Measurements from ENCODE around the gene RAD21L1.

Gene RAD21L1

GRCh38 chr20:1255675-1256074 is 29.8 kb downstream of the RAD21L1 start:
- TF ChIP-seq, protein P1, sequence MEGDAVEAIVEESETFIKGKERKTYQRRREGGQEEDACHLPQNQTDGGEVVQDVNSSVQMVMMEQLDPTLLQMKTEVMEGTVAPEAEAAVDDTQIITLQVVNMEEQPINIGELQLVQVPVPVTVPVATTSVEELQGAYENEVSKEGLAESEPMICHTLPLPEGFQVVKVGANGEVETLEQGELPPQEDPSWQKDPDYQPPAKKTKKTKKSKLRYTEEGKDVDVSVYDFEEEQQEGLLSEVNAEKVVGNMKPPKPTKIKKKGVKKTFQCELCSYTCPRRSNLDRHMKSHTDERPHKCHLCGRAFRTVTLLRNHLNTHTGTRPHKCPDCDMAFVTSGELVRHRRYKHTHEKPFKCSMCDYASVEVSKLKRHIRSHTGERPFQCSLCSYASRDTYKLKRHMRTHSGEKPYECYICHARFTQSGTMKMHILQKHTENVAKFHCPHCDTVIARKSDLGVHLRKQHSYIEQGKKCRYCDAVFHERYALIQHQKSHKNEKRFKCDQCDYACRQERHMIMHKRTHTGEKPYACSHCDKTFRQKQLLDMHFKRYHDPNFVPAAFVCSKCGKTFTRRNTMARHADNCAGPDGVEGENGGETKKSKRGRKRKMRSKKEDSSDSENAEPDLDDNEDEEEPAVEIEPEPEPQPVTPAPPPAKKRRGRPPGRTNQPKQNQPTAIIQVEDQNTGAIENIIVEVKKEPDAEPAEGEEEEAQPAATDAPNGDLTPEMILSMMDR (IDR thresholded peaks at IDR 0.05; ENCODE audit: insufficient read depth, low read depth, low read length, missing control alignments), result no peak
- H3K4me3 ChIP-seq (ENCODE audit: low read depth, low read length), result no peak overlapping the region
- DNase-seq (ENCODE audit: low read depth), result no peak

DNA sequence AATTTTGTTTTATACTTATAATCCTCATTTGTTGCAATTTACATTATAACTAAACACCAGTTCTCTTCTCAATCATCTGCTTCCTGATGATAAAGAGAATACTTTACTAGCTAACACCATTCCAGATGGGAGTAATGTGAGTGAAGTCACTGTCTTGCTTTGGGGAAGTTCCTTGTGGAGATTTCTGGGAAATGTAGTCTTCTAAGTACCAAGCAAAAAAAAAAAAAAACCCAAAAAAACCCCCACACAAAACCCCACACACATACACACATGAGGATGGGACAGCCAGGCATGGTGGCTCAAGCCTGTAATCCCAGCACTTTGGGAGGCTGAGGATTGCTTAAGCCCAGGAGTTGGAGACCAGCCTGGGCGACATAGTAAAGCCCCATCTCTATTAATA is 38.0 kb downstream of the RAD21L1 start:
- no peak overlapping the region for H3K4me3 ChIP-seq (ENCODE audit: low read depth, low read length)
- no peak for DNase-seq (ENCODE audit: low read depth)
- TF ChIP-seq, protein P1 (IDR thresholded peaks at IDR 0.05; ENCODE audit: insufficient read depth, low read depth, low read length, missing control alignments), result no peak

- no peak overlapping the region for H3K4me3 ChIP-seq (ENCODE audit: low read depth, low read length)
- DNase-seq (ENCODE audit: low read depth), result no peak
- TF ChIP-seq, protein P1 (IDR thresholded peaks at IDR 0.05; ENCODE audit: insufficient read depth, low read depth, low read length, missing control alignments), result no peak
Observed at GRCh38 chr20:1264727-1265126, 38.9 kb downstream of the RAD21L1 start.

DNA sequence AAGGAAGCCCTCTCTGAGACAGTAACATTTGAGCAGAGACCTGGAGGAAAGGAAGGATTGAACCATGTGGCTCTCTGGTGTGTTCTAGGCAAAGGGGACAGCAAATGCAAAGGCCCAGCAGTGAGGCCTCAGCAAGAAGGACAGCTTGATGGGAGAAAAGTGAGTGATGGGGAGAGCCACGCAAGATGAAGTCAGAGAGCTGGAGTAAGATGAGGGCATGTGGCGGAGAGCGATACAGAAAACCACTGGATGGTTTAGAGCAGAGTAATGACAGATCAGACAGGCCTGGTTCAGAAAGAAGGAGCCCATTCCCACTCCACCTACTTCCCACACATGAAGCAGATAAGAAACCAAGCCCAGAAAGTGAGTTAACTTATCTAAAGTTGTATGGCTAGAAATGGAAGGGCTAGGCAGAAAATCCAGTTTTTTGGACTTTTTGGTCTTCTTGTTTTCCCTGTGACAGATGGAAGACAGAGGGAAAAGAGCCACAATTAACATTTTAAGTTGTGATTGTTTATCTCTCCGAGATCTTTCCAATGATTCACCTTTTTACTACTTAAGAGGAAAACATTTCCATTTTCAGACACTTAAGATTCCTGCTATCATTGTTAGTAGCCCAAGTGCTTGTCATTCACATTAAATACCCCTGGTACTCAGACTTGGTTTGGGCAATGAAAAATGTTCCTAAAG is 39.5 kb downstream of the RAD21L1 start:
- peak overlapping the region; percentile 51 for H3K4me3 ChIP-seq (ENCODE audit: low read depth, low read length)
- TF ChIP-seq, protein P1 (IDR thresholded peaks at IDR 0.05; ENCODE audit: insufficient read depth, low read depth, low read length, missing control alignments), result no peak
- DNase-seq (ENCODE audit: low read depth), result no peak

DNA sequence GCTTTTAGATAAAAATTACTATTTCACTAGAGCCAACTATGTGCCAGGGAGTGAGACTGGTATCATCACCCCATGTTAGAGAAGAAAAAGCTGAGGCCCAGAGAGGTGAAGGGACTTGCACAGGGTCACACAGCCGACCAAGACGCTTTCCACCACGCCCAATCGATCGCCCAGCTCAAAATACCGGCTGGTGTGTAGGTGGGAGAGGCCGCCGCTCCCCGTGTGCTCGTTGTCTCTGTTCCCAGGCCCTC is 40.0 kb downstream of the RAD21L1 start:
- TF ChIP-seq, protein P1 (IDR thresholded peaks at IDR 0.05; ENCODE audit: insufficient read depth, low read depth, low read length, missing control alignments), result no peak
- H3K4me3 ChIP-seq (ENCODE audit: low read depth, low read length), result peak overlapping the region; percentile 51
- no peak for DNase-seq (ENCODE audit: low read depth)

DNA sequence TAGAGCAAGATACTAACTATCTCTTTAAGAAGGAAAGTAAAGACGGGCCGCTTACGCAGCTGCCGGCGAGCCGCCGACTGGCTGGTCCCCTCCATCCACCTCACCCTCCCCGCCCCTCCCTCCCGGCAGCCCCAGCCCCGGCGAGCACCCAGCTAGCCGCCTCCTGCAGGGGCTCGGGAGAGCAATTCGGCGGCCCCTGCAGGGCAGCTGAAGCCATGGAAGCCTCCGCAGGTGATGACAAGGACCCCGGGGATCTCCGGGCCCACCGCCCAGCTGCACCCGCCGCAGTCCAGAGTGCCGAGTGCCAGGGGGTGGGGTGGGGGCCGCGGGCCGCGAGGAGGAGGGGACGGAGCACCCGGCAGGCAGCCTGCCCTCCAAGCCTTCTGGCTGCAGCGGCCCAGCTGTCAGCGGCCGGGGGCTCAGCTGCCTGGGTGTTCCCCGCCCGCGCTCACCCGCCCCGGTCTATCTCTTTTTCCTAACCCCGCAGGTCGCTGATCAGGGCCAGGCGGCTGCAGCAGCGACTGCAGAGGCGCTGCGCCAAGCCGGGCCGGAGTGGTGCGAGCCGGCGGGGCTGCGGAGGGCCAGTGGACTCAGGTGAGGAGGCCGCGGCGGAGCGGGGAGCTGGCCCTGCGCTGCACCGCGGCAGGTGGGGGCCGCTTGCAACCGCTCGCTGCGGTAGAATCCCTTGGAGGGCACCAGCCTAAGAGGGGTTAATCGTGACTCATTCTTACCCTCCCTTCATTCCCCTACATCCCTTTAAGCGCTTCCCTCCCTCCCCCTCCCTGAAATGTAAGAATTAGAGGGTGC is 40.5 kb downstream of the RAD21L1 start, which contains the start of gene SNPH:
TSS of gene SNPH (plus strand) at position 128 of the 807 bp plus-strand sequence. CDS start 29,946 bp downstream, outside the sequence.
- DNase-seq (ENCODE audit: low read depth), result peak; percentile 62
- TF ChIP-seq, protein P1 (IDR thresholded peaks at IDR 0.05; ENCODE audit: insufficient read depth, low read depth, low read length, missing control alignments), result no peak
- peak within 1 kb of the TSS; percentile 51 for H3K4me3 ChIP-seq (ENCODE audit: low read depth, low read length)
